ENCODE results near the gene NOVA2. TPM values are rescaled to one million over a fixed set of nuclear protein-coding genes. Genes with fewer than 3 reads are reported as not detected.

The NOVA2 gene
- total RNA-seq, 4 donors from 2014 or later: 1.5 to 3.6 (median 2.6) TPM

DNA sequence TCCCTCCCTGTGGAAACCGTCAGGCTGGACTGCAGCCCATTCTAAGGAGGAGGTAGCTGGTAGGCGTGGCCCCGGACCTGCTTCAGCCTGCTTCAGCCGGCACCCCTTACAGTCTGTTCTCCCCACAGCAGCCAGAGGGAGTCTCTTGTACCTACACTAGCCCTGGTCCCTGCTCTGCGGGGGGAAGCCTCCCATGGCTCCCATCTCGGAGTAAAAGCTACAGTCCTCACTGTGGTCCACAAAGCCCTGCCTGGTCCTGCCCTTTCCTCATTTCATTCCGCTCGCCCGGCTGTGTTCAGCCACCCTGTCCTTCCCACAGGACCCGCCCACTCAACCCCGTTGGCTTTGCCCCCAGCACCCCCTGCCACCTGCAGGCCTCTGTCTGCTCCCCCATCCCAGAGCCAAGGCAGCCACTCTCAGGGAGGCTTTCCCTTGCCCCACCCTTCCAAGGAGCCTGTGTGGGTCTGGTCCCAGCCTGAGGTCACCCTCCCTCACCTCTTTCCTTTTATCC, 47.9 kb upstream of the NOVA2 start:
- Histone ChIP-seq H3K36me3 (no peaks in the 10 kb centered on the region), H3K9me3 (no peaks in the 10 kb centered on the region), H3K27ac (no peak overlapping the region), H3K4me1 (no peaks in the 10 kb centered on the region), H3K27me3 (no peaks in the 10 kb centered on the region), H3K4me3 (replicated peaks in 1 of 3) (no peak overlapping the region)
- DNase-seq: peak; percentile 45 to 51
- WGBS, 2 donors: 36 to 45% methylated on average over 6 to 11 of the region's 11 CpGs
- intact Hi-C loops (cut with DNase I): no loop called here
- TF ChIP-seq CTCF (IDR thresholded peaks at IDR 0.05) (no peak), POLR2A (IDR thresholded peaks at IDR 0.05) (no peak)

- no peaks in the 10 kb centered on the region for H3K9me3 ChIP-seq
- DNase-seq: no peak
- H3K4me1 ChIP-seq: peaks cover 0 to 8% of the 10 kb centered on the region in 2 donors
- TF ChIP-seq POLR2A (IDR thresholded peaks at IDR 0.05): no peak
- TF ChIP-seq CTCF (IDR thresholded peaks at IDR 0.05): no peak
- H3K4me3 ChIP-seq (replicated peaks in 1 of 3): no peak overlapping the region
- H3K36me3 ChIP-seq: no peaks in the 10 kb centered on the region
- intact Hi-C loops (cut with DNase I): no loop called here
- no peaks in the 10 kb centered on the region for H3K27me3 ChIP-seq
- no peak overlapping the region for H3K27ac ChIP-seq
- WGBS, 2 donors: 88 to 93% methylated on average over 6 to 7 of the region's 7 CpGs
These were observed 47.1 kb upstream of the NOVA2 start for GRCh38 chr19:46020819-46021125.

GRCh38 chr19:46019270-46019669, 45.6 kb upstream of the NOVA2 start:
- DNase-seq: no peak
- WGBS, 2 donors: 91 to 93% methylated on average over 13 of the region's 13 CpGs
- no peak overlapping the region for H3K4me3 ChIP-seq (replicated peaks in 1 of 3)

GRCh38 chr19:46018729-46019251, 45.1 kb upstream of the NOVA2 start:
- Histone ChIP-seq H3K4me3 (replicated peaks in 1 of 3) (no peak overlapping the region), H3K27me3 (no peaks in the 10 kb centered on the region), H3K4me1 (peaks cover 3 to 21% of the 10 kb centered on the region in 2 donors), H3K9me3 (no peaks in the 10 kb centered on the region), H3K27ac (no peak overlapping the region), H3K36me3 (no peaks in the 10 kb centered on the region)
- intact Hi-C loops (cut with DNase I): loop anchor here (10.0 kb wide), 1 partner anchor 124 kb away; no protein-coding TSS in a partner anchor
- TF ChIP-seq CTCF (IDR thresholded peaks at IDR 0.05) (no peak), POLR2A (IDR thresholded peaks at IDR 0.05) (no peak)
- no peak for DNase-seq
- 96 to 97% methylated on average over 10 of the region's 10 CpGs for WGBS, 2 donors

More at GRCh38 chr19:46019270-46019669, 45.6 kb upstream of the NOVA2 start:
- H3K36me3 ChIP-seq: no peaks in the 10 kb centered on the region
- H3K4me1 ChIP-seq: peaks cover 3 to 21% of the 10 kb centered on the region in 2 donors
- TF ChIP-seq POLR2A (IDR thresholded peaks at IDR 0.05) (no peak), CTCF (IDR thresholded peaks at IDR 0.05) (no peak)
- H3K27ac ChIP-seq: no peak overlapping the region
- no peaks in the 10 kb centered on the region for H3K27me3 ChIP-seq
- no peaks in the 10 kb centered on the region for H3K9me3 ChIP-seq
- intact Hi-C loops (cut with DNase I): loop anchor here (10.0 kb wide), 1 partner anchor 124 kb away; no protein-coding TSS in a partner anchor

GRCh38 chr19:46017874-46018675, 44.4 kb upstream of the NOVA2 start:
- TF ChIP-seq CTCF (IDR thresholded peaks at IDR 0.05) (no peak), POLR2A (IDR thresholded peaks at IDR 0.05) (no peak)
- H3K4me3 ChIP-seq (replicated peaks in 1 of 3): no peak overlapping the region
- no peaks in the 10 kb centered on the region for H3K27me3 ChIP-seq
- 95 to 98% methylated on average over 15 of the region's 15 CpGs for WGBS, 2 donors
- H3K9me3 ChIP-seq: no peaks in the 10 kb centered on the region
- H3K4me1 ChIP-seq: peaks cover 3 to 21% of the 10 kb centered on the region in 2 donors
- no peaks in the 10 kb centered on the region for H3K36me3 ChIP-seq
- no peak overlapping the region for H3K27ac ChIP-seq
- intact Hi-C loops (cut with DNase I): loop anchor here (10.0 kb wide), 1 partner anchor 123 kb away; no protein-coding TSS in a partner anchor
- DNase-seq: no peak

All from thyroid gland (tissue), 4 donors.